KMS-11 (cell line): ENCODE data around the gene C16orf74.

ENCODE experiments used
- H2AFZ ChIP-seq: fragments of 200-600 bp; sonication (generic); 2 replicates; pipeline ENCODE4 v1.6.1; 2016; ENCODE audit warnings: antibody characterized with exemption, mixed run types, low read depth
- H3K27ac ChIP-seq: fragments of 200-600 bp; sonication (generic); 2 replicates; pipeline ENCODE4 v1.6.1; 2016; ENCODE audit warnings: mild to moderate bottlenecking, mixed run types
- H3K27me3 ChIP-seq: fragments of 200-600 bp; sonication (generic); 2 replicates; pipeline ENCODE4 v1.6.1; 2017; ENCODE audit warnings: mild to moderate bottlenecking, low read depth, mixed run types, moderate library complexity; ENCODE audit not compliant: insufficient read depth
- H3K36me3 ChIP-seq: fragments of 200-600 bp; sonication (generic); 2 replicates; pipeline ENCODE4 v1.6.1; 2017; ENCODE audit warnings: mild to moderate bottlenecking, mixed run types; ENCODE audit not compliant: insufficient read depth
- H3K4me1 ChIP-seq: fragments of 200-600 bp; sonication (generic); 2 replicates; pipeline ENCODE4 v1.6.1; 2016; ENCODE audit warnings: mild to moderate bottlenecking, low read depth, mixed run types; ENCODE audit not compliant: poor library complexity, severe bottlenecking
- H3K4me2 ChIP-seq: fragments of 200-600 bp; sonication (generic); 2 replicates; pipeline ENCODE4 v1.7.0; 2016; ENCODE audit warnings: mild to moderate bottlenecking, mixed run types
- H3K4me3 ChIP-seq: fragments of 200-600 bp; sonication (generic); IDR thresholded peaks from 2 replicates; pipeline ENCODE4 v1.6.1; 2017; ENCODE audit warnings: low read depth, low read length, mixed read lengths; ENCODE audit not compliant: insufficient read depth
- H3K79me2 ChIP-seq: fragments of 200-600 bp; sonication (generic); 2 replicates; pipeline ENCODE4 v1.6.1; 2016; ENCODE audit warnings: low read depth, mixed run types; ENCODE audit not compliant: insufficient read depth
- H3K9ac ChIP-seq: fragments of 200-600 bp; sonication (generic); 2 replicates; pipeline ENCODE4 v1.6.1; 2016; ENCODE audit warnings: mild to moderate bottlenecking, mixed run types
- H4K20me1 ChIP-seq: fragments of 200-600 bp; sonication (generic); 2 replicates; pipeline ENCODE4 v1.6.1; 2016; ENCODE audit warnings: mild to moderate bottlenecking, mixed run types; ENCODE audit not compliant: insufficient read depth
- CTCF ChIP-seq: fragments of 200-600 bp; sonication (generic); conservative IDR thresholded peaks from 2 replicates; pipeline ENCODE4 v1.6.1; 2017; ENCODE audit warnings: low read depth, mild to moderate bottlenecking, antibody characterized with exemption, low read length, moderate library complexity, mixed read lengths

Gene C16orf74

GRCh38 chr16:85749771-85750145 lies 1.1 kb downstream of the C16orf74 start:
- H4K20me1 ChIP-seq = no peaks in the 10 kb centered on the region
- no peak overlapping the region for H3K4me3 ChIP-seq
- no peak overlapping the region for H3K9ac ChIP-seq
- no peak for TF ChIP-seq CTCF
- peaks cover 80% of the 10 kb centered on the region for H3K27me3 ChIP-seq
- no peak overlapping the region for H3K4me2 ChIP-seq
- H3K4me1 ChIP-seq = peaks cover 7% of the 10 kb centered on the region
- H3K79me2 ChIP-seq = no peaks in the 10 kb centered on the region
- H3K27ac ChIP-seq = no peak overlapping the region
- no peaks in the 10 kb centered on the region for H3K36me3 ChIP-seq
- no peak overlapping the region for H2AFZ ChIP-seq

- Histone ChIP-seq H3K27me3 (peaks cover 76% of the 10 kb centered on the region), H3K4me3 (no peak overlapping the region), H4K20me1 (no peaks in the 10 kb centered on the region), H3K27ac (no peak overlapping the region), H3K36me3 (no peaks in the 10 kb centered on the region), H3K4me2 (no peak overlapping the region), H3K9ac (no peak overlapping the region), H3K4me1 (peaks cover 7% of the 10 kb centered on the region), H3K79me2 (no peaks in the 10 kb centered on the region), H2AFZ (no peak overlapping the region)
- TF ChIP-seq CTCF = no peak
These were observed 4.3 kb downstream of the C16orf74 start for GRCh38 chr16:85746460-85747215.

GRCh38 chr16:85738923-85739715 lies 11.8 kb downstream of the C16orf74 start:
- H3K27me3 ChIP-seq = peaks cover 82% of the 10 kb centered on the region
- TF ChIP-seq CTCF = no peak
- H3K79me2 ChIP-seq = no peaks in the 10 kb centered on the region
- no peak overlapping the region for H2AFZ ChIP-seq
- H3K9ac ChIP-seq = no peak overlapping the region
- H3K4me1 ChIP-seq = no peaks in the 10 kb centered on the region
- H3K4me2 ChIP-seq = no peak overlapping the region
- no peak overlapping the region for H3K27ac ChIP-seq
- no peaks in the 10 kb centered on the region for H3K36me3 ChIP-seq
- no peaks in the 10 kb centered on the region for H4K20me1 ChIP-seq
- H3K4me3 ChIP-seq = no peak overlapping the region

GRCh38 chr16:85736921-85737320 lies 14.0 kb downstream of the C16orf74 start:
- TF ChIP-seq CTCF = no peak
- Histone ChIP-seq H3K4me3 (no peak overlapping the region), H4K20me1 (no peaks in the 10 kb centered on the region), H3K36me3 (no peaks in the 10 kb centered on the region), H3K4me1 (no peaks in the 10 kb centered on the region), H3K4me2 (no peak overlapping the region), H3K79me2 (no peaks in the 10 kb centered on the region), H3K27ac (no peak overlapping the region), H3K27me3 (peaks cover 79% of the 10 kb centered on the region), H3K9ac (no peak overlapping the region), H2AFZ (no peak overlapping the region)
